DMS114 treated with DMSO at 0.1 percent for 48 hours (cell line): ENCODE measurements around the gene MTCL1.

ENCODE experiments used
- DNase-seq: peaks from one replicate; lab custom pipeline; 2025; ENCODE audit not compliant: unreplicated experiment; lab: John Stamatoyannopoulos, UW

Gene MTCL1

DNA sequence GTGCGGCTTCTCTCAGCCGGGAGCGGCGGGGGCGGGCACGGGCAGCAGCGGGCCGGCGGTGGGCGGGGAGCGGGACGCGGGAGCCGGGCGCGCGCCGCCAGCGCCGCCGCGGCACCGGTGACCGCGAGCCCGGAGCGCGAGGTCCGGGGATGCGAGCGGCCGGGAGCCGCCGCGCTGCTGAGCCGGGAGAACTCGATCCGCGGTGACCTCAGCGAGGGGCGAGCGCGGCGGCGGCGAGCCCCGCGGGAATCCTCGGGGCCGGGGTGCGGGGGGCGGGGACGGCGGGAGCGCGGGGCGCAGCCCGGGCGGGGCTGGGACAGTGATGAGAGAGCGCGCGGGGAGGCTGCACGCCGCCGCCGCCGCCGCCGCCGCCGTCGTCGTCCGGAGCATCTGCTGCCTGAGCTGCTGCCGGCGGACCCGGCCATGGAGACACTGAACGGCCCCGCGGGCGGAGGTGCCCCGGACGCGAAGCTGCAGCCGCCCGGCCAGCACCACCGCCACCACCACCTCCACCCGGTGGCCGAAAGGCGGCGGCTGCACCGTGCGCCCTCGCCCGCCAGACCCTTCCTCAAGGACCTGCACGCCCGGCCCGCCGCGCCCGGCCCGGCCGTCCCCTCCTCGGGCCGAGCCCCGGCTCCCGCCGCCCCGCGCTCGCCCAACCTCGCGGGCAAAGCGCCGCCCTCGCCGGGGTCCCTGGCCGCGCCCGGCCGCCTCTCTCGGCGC, at the start of gene MTCL1:
Gene MTCL1, plus strand, starts transcription at position 319 of the 723 bp plus-strand sequence. Its CDS starts 105 bp downstream, at position 424.
- DNase-seq, result no peak

DNA sequence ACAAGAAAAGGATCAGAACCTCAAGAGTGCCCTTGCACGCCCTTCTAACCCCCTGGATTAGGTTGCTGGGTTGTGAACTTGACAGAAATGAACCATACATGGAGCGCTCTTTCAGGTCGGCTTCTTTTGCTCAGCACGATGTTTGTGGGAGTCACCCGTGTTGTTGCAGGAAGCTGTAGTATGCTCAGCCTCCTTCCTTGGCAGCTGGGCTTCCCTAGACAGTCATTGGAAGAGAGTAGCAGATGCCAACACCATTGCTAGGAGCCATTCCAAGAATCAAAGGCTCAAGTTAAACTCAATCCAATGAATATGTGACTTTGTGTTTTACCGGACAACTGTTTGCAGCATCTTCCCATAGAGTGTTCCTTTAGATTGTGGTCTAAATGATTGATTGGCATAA, 49.1 kb upstream of the MTCL1 start:
- no peak for DNase-seq

DNA sequence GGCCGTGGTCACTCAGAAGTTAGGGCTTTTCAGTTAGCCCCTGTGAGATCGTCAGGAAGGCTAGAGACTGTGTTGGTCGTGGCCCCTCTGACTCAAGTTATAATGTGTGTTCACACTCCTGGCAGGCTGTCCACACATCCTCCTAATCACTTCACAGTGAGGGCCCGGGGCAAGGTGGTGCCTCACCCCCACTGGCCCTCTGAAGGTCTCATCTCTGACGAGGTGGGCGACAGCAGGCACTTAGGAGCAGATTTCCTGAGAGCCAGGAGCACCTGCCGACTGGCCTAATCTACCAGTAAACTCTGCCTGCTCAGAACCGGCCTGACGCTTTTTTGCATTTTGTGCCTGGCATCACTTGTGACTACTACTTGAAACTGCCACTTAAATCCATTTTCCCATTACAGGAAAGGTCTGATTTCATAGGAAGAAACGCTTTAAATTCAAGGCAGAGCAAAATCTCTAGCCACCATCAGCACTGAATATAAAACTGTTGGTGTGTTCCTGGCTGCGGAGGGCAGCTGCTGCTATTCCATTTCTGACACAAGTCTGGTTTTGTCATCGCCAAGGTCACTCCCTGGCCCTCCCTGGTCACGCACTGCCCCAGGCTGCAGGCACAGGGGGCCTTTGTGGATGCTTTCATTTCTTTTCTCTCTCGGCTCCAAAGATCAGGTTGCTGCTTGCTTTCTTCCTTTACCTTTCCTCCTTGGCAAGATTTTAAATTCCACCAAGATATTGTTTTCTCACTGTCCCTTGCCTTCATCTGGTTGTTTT, 48.1 kb upstream of the MTCL1 start:
- DNase-seq, result no peak

DNA sequence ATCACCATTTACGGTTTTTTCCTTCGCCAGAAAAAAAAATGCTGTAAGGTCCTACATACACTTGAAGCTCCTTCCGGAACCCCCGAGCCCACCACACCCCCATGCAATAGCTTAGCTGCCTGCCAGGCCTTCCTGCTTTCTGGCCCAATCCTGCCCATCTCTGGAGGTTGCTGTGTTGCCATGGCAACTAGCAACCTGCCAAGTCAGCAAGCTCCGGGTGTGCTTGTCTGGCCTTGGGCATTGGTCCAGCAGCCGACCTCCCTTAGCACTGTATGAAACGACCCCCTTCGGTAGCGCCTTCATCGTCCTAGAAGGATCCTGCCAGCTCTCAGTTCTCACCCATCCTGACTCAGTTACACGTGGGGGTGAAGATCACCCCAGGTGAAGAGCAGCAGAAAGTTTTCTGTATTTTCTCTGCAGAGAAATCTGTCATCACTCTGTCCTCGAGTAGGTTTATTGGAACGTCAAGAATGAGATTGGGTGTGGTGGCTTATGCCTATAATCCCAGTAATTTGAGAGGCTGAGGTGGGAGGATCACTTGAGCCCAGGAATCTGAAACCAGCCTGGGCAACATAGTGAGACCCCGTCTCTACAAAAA, 47.4 kb upstream of the MTCL1 start:
- no peak for DNase-seq

DNA sequence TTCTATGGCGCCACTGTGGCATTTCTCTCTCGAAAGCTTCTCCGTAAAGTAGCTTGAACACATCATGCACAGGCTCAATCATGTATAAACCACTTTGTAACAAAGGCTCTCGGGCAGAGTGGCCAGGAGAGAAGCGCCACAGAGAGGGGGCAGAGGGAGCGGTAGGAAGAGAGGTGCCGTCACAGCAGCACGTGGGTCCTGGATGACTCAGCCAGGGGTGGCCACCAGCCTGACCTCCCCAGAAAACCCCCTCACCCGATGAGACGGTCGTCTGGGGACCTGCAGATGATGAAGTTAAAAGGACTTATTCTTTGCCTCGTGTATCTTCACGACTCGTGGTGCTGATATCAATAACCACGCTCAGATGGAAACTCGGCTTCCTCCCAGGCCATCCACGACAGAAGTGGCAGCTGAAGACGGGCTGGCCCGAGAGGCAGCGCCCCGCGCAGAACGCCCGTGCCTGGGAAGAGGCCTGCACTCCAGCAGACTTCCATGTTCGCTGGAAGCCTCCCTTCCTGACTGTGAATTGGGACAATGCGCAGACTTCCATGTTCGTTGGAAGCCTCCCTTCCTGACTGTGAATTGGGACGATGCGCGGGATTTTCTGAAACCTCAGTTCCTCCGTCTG, 46.4 kb upstream of the MTCL1 start:
- DNase-seq, result no peak

DNA sequence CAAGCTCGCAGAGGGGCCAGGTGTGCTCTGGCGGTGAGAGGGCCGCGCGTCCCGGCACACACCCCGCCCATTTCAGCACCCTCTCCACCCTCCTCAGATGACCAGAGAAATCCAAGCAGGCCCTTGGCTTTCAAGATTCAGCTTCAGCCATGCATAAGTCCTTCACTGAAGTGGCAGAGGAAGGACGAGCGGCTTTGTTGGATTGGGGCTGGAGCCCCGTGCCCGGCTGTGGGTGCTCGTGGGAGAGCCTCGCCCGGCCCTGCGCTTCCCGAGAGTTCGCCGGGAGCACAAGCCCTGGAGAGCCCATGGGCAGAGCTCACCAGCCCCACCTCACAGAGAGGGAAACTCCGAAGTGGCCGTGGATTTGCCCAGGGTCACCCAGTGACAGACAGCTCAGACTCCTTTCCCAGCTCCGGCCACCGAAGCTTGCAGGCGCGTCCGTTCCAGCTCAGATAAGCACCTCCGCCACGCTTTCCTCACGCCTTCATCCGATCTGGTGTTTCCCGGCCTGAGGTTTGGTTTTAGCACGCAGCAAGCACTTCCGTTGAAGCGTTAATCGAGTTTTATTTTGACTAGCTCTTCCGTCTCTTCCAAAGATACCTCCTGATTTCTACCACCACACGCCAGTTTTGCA, 45.6 kb upstream of the MTCL1 start:
- no peak for DNase-seq

DNA sequence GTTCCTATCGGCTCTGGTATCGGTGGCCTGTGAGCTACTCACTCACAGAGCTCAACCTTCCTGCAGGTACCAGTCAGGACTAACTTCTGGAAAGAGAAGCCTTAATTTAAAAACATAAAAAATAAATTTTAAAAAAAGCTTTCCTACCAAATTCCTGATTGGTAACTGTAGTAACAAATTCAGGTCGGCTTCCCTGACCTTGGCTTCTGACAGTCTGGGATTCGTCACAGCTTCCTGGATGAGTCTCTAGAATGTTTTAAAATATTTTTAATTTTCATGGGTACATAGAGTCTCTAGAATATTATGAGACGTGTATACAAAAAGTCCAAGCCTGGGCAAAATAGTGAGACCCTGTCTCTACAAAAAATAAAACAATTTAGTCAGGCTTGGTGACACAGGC, 45.0 kb upstream of the MTCL1 start:
- no peak for DNase-seq

DNA sequence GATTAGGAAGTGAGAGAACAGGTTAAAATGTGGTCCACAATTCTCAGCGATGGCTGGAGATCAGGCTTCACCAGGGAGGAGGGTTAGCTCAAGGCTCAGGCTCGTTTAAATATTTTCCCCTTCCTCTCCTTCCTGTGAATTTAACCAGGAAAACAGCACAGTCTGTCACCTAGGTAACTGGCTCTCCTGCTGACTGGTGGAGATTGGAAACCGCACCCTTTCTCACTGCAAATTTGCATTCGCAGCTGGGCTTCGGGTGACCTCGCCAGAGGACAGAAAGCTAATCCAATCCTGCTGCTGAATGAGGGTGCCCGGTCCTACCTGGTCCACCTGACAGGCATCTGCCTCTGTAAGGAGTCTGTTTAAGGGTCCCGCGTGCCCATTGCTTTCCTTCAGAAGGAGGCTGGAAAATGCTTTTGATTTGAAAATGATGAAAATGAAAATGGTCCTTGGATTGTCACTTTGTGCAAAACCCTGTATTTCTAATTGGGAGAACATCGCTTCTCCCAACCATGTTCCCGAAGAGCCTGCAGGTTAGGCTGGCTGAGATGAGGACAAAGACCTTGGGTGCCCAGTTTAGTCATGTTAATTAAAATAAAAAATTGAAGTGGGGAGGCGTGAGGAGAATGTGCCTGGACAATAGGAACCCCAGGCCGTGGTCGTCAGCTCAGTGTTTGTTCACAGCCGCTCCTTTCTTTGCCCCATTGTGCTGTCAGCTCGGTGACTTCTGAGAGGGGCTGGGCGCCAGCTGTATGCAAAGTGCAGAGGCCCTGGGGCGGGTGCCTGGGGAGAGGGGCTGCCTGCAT, 43.4 kb upstream of the MTCL1 start:
- no peak for DNase-seq

DNA sequence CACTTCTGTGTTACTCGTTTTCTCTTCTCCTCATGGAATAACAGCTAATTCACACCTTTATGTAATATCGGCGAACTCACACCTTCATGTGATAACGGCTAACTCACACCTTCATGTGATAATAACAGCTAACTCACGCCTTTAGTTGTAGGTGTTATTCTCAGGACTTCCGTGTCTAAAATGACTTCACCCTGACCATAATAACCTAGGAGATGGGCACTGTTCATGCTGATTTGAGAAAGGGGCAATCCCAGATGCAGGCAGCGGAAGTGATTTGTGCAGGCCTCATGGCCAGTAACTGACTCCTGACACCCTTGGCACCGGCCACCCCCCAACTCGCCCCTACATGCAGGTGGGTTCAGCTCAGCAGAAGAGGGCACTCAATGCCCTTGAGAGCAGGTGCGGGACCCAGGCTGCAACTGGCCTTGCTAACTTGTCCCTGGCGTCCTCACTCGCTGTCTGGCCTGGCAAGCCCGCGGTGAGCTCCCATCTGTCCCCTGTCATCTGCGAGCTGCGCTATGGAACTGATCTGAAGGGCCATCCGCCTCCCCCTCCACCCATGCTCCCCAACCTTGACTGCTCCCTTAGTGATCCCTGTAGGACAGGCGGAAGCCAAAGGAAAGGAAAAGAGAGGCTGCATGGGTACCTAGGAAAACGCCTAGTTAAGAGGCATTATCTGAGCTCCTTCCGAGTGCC, 42.6 kb upstream of the MTCL1 start:
- no peak for DNase-seq

DNA sequence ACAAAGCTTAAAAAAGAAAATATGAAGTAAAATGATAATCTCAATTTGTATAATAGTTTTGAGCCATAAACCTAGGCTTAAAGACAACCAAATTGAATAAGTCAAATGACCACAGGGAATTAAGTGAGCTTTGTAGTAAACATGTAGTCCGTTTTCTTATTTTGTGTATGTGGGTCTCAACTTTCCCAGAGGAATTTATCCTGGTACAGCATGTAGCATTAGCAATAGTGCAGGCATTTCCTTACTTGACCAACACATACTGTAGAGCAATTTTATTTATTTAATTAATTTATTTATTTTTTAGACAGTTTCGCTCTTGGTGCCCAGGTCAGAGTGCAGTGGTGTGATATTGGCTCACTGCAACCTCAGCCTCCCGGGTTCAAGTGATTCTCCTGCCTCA, 37.5 kb upstream of the MTCL1 start:
- DNase-seq, result no peak

DNA sequence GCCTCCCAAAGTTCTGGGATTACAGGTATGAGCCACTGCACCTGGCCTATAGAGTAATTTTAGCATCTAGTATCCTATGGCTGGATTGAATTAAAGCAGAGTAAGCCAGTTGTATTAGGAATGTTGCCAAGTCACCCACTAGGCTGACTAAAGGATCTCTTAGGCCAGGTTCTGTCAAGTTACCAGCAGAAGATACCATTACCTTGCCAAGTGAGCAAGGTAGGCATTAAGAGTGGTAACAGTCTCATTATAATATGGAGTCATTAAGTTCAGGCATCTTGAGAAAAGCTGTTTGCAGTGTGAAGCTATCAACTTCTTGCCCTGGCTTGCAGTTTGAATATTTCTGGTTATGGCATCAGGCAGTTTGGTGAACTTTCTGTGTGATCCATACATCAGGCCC, 37.0 kb upstream of the MTCL1 start:
- no peak for DNase-seq

DNA sequence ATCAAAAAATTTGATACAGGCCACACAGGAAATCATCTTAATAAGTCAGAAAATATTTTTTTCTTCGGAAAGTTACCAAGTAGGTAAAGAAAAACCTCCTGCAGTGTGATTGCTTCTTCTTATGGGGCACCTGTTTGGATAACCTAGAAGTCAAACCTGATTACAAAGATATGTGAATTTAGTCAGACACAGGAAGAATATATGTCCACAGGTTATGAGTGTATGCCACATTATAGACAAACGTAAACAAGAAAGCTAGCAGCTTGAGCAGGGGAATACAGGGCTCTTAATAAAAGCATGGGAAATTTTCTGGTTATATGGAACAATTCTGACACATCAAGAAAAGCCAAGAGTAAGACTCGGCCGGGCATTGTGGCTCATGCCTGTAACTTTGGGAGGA, 35.8 kb upstream of the MTCL1 start:
- no peak for DNase-seq

DNA sequence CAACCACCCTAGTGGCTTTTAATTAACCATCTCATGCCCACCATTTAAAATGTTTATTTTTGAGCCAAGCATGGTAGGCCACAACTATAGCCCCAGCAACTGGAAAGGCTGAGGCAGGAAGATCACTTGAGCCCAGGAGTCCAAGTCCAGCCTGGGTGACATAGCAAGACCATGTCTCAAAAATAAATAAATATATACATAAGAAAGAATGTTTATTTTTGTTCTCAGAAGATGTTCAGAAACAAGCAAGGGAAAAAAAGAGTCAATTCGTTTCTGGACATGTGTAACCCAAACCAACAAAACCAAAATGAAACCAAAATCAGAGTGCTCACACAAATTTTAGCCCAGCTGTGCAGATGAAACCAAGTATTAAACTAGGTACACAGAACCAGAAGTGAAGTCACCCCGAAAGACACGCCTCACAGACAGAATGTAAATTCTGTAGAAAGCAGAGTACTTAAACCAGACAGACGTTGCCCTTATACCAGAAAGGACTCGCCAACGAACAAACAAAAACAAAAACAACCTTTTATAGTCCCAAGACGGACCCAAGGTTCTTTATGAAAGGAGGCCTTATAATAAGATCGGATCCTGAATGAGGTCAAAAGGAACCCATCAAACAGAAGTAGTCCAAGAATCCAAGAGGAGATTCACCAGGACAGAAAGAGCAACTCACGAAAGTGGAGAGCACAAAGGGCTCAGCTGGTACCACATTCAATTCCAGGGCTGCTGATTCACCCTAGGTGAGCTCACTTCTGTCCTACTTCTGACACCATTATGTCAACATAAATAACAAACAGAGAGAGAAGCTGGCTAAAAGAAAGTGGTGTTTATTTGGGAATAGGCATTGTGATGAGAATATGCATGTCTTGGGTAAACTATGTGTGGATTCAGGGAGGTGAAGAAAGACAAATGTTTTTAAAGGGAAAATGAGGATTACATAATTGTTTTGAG, 31.8 kb upstream of the MTCL1 start:
- DNase-seq, result no peak

DNA sequence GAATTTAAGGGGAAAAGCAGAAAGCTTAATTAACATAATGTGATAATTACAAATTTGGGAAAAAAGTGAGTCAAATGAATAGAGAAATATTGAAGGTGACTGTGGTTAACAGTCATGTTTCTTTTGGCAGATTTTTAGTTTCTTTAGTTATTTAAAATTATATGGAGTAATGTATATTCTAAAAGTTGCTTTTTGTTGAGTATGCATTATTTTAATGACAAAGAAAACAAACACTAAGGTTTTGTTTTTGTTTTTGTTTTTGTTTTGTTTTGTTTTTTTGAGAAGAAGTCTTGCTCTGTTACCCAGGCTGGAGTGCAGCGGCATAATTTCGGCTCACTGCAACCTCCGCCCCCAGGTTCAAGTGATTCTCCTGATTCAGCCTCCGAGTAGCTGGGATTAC, 30.3 kb upstream of the MTCL1 start:
- no peak for DNase-seq

DNA sequence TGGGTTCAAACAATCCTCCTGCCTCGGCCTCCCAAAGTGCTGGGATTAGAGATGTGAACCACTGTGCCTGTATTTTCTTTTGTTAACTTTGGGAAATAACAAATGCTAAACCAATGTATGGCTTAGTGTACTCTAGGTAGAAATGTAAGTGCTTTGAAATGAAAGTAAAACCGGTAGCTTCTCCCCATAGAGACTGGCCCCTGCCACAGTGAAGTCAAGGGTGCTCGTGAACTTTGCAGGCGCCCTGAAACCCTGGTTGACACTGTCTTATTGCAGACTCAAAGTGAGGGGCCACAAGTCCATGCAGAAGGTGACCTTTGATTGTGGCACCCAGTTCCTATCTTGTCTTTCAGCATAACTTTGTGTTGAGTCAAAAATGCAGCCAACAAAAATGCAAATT, 24.2 kb upstream of the MTCL1 start:
- no peak for DNase-seq

DNA sequence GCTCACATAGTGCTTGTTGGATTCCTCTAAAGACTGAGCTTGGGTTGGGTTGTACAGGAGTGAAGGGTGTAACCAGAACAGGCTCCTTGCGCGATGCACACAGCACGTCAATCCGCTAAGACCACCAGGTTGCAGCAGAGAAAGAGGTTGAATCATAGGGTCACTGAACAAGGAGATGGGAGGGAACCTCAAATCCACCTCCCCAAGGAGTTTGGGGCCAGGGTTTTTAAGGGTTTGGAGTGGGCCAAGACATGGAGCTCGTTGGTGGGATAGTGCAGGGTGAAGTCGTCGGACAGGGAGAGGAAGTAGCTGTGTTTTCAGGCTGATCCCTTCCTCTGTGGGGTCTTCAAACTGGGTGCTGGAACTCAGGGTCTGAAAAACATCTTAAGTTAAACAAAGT, 20.8 kb upstream of the MTCL1 start:
- no peak for DNase-seq

DNA sequence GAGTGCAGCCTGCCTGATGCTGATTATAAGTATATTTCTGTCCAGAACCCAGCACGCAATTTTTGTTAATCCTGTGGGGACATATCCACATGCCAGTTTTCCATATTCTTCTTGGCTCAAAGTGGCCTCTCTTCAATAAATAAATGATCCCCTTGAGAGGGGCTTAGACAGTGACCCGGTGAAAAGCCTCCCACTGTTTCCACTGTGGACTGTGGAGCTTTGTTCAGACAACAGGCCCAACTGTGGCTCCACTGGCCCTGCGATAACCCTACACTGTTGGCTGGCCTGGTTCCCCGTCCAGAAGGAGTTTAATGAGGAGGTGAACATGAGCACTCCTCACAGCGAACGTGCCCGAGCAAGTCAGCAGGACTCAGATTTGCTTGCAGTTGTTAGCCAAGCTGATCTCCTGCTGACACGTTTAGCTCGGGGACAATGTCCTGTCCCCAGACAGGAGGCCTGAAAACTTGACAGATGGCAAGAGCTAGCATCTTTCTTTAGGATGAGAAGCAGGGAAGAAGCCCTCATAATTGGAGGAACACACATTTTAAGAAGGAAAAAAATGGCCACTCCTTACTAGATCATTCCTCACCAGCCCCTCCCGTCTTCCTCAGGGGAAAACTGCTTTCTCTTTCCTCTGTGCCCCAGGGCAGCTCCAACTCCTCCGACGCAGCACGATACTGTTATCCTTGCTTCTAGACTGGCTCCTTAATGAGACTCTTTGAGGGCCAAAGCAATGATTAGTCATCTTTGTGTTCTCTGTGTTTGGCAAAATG, 20.0 kb upstream of the MTCL1 start:
- DNase-seq, result no peak

DNA sequence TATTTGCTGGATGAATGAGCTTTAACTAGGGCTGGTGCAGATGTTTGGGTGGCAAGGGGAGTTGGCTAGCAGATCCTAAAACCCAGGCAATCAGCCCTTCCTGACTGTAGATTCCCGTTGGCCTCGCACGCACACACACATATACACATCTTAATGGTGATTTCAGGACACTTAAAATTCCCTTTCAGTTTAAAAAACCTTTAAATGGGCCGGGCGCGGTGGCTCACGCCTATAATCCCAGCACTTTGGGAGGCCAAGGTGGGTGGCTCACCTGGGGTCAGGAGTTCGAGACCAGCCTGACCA, 19.5 kb upstream of the MTCL1 start:
- no peak for DNase-seq
